D721Med (cell line): ENCODE results near the gene ACTR2.

Experiments
- DNase-seq: peaks from one replicate; pipeline ENCODE4 v3.0.0; 2011; ENCODE audit warnings: low spot score; ENCODE audit not compliant: insufficient read length
- FAIRE-seq: peaks from 2 replicates; lab custom pipeline; 2011; peaks lifted over from hg19 to GRCh38; lab: Jason Lieb, UNC
- TF ChIP-seq, protein P1 (sequence below): IDR thresholded peaks from 2 replicates; pipeline ENCODE4 v1.5.1; 2012; ENCODE audit warnings: mild to moderate bottlenecking, control low read depth; ENCODE audit not compliant: insufficient read depth; ENCODE audit errors: missing control alignments

ACTR2 gene

DNA sequence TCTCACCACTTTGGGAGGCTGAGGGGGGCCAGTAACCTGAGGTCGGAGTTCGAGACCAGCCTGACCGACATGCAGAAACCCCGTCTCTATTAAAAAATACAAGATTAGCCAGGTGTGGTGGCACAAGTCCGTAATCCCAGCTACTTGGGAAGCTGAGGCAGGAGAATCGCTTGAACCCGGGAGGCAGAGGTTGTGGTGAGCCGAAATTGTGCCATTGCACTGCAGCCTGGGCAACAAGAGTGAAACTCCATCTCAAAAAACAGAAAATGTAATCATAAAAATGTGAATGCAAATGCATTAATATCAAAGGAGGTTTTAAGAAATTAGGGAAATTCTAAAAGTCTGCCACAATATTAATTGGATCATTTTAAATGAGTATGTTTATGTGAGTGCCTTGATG is 45.7 kb downstream of the ACTR2 start:
- no peak for DNase-seq
- FAIRE-seq: no peak
- TF ChIP-seq, protein P1, sequence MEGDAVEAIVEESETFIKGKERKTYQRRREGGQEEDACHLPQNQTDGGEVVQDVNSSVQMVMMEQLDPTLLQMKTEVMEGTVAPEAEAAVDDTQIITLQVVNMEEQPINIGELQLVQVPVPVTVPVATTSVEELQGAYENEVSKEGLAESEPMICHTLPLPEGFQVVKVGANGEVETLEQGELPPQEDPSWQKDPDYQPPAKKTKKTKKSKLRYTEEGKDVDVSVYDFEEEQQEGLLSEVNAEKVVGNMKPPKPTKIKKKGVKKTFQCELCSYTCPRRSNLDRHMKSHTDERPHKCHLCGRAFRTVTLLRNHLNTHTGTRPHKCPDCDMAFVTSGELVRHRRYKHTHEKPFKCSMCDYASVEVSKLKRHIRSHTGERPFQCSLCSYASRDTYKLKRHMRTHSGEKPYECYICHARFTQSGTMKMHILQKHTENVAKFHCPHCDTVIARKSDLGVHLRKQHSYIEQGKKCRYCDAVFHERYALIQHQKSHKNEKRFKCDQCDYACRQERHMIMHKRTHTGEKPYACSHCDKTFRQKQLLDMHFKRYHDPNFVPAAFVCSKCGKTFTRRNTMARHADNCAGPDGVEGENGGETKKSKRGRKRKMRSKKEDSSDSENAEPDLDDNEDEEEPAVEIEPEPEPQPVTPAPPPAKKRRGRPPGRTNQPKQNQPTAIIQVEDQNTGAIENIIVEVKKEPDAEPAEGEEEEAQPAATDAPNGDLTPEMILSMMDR: no peak

DNA sequence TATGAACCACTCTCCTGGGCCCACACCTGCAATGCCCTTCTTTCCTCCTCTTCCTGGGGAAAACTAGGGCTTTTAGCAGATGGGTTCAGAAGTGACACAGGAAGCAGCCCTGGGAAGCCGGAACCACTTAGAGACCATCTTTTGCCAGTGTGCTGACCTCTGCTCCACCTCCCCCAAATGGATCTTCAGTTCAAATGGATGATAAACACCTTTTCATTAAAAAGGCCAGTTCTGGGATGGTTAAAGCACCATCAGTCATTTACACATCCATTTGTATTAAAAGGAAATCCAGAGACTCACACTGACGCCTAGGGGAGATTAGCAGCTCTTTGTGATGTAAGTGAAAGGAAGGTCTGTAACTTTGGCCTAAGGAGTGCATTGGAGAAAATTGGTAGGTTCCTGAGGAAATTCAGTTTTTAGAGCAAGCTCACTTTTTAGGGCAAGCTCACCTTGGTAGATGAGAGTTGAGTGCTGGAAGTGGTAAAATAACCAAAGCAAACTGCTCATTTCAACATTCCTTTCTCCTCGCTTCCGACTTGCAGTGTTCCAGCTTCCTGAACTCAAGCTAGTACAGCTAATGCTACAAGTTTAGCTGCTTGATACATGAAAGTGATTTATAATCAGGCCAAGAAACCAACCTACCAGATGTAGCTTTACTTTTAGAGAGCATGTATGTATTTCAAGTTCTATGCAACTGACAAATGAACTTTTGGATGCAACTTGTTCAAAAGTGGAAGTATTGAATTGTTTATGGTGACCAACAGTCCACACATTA is 47.7 kb downstream of the ACTR2 start:
- TF ChIP-seq, protein P1: no peak
- DNase-seq (no peak), FAIRE-seq (no peak)

DNA sequence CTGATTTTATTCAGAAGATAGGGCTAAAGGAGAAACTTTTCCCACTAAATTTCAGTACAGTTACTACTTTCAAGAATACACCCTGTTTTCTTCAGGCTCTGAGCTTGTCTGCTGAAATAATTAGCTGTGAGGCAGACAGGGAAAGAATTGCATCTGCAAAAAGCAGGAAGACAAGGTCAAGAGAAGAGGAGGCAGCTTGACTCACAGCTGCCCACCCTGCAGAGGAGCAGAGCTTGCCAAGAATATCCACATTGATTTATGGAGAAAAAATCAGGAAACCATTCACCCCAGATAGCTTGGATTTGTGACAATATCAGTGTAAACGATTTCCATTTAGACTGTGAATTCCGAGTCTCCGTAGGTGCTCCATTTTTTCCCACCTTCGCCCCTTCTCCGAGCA is 49.0 kb downstream of the ACTR2 start:
- TF ChIP-seq, protein P1: no peak
- FAIRE-seq (no peak), DNase-seq (no peak)

DNA sequence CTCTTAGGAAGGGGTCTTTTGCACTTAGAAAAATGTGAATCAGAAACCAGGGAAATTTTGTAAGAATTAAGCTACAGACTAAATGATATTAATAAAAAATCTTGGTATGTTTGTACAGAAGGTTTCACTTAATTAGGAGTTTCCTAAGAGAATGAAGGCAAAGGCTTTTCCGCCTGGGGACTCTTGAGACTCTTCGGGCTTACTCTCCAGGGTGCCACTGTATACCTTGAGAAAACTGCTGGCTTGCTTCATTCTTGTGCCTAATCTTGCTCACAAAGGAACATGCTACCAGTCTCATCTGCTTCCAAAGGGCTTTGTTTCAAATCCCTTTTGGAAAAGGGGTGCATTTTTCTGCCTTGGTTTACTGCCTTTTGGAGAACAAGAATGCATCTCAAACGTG is 49.5 kb downstream of the ACTR2 start:
- FAIRE-seq (no peak), DNase-seq (no peak)
- TF ChIP-seq, protein P1: no peak

DNA sequence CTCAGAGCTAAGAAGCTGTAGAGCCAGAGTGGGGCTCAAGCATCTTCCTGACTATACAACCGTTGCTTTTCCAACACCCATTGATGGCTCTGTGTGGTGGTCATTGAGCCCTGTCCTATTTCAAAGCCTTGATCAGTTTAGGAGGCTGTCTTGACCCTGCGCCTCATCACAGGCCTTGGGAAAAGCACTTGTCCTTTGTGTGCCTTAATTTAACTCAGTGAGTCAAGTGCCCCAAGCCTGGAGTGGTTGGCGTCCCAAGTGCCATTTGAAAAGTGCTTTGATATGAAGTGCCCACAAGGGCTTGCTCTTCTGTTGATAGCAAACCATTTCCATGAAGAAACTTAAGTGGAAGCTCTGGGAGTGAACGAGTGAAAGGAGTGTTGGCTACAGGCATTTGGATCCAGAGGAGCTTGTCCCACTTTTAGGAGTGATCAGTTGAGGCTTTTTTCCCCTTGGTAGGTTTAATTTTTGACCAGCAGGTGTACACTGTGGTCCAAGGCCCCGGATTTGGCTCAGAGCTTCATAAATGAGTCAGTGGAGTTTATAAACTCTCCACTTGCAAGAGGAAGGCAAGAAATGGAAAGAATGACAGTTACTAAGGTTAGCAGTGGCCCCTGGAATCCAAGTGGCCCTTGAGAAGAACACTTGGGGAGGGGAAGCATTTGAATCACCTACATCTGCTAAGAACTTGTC is 50.3 kb downstream of the ACTR2 start:
- no peak for FAIRE-seq

DNA sequence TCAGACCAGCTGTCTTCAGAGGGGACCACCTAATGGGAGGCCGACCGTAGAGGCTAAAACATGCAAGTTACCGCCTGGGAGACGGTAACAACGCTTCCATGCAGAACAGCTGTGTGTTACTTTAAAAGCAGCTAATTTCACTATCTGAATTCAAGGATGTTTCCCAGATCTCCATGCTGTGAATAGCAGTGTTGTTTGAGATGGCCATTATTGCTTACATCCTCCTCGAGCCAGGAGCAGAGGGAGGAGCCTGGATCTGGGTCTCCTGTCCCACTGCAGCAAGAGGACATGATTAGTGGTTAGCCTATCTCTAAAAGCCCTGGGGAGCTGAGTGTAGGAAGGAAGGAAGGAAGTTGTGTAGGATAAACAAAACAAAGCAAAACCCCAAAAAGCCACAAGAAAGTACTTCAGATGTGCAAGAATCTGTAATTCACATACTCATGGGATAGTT is 50.9 kb downstream of the ACTR2 start:
- FAIRE-seq (no peak), DNase-seq (no peak)
- TF ChIP-seq, protein P1: no peak

More for the DNA sequence above, 50.3 kb downstream of the ACTR2 start:
- TF ChIP-seq, protein P1: no peak
- no peak for DNase-seq

DNA sequence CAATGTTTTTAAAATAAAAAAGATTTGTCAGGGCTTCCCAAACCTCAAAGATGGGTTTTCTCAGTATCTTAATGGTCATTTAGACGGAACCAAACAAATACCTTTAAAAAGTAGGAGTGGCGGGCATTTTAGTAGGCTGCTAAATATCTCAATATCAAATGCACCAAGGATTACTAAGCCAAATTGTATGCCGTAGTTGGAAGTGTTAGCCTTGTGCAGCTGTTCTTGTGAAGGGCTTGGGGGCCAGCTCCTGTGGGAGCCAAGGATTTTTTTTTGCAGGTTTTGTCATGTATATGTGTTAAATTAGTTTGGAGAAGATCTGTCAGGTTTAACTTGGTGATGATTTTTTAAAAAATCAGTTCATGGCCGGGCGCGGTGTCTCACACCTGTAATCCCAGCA is 52.1 kb downstream of the ACTR2 start:
- DNase-seq (no peak), FAIRE-seq (no peak)
- TF ChIP-seq, protein P1: no peak
